ENCODE data around the gene AQP1. TPM values are rescaled to one million over a fixed set of nuclear protein-coding genes. Genes with fewer than 3 reads are reported as not detected.

The AQP1 gene
- total and polyA plus RNA-seq, 2 of the 8 experiments (the other 6 are each of a cell fraction or from before 2014, with no cell fraction given): 0.18 to 0.19 TPM

- H3K36me3 ChIP-seq (ENCODE audit: control insufficient read depth in 2 of 4, insufficient read depth in 4 of 4, low read length in 3 of 4): no peaks in the 10 kb centered on the region
- no peak for TF ChIP-seq TBP (IDR thresholded peaks at IDR 0.05; ENCODE audit: low read depth, low read length)
- TF ChIP-seq ATF2 (IDR thresholded peaks at IDR 0.05; ENCODE audit: low read length): no peak
- TF ChIP-seq PHF8 (conservative IDR thresholded peaks at IDR 0.05; ENCODE audit: low read depth, low read length): no peak
- no peak for TF ChIP-seq BACH1 (IDR thresholded peaks at IDR 0.05; ENCODE audit: low read length)
- no peak for TF ChIP-seq SP2 (IDR thresholded peaks at IDR 0.05; ENCODE audit: low read length)
- TF ChIP-seq, protein P1, sequence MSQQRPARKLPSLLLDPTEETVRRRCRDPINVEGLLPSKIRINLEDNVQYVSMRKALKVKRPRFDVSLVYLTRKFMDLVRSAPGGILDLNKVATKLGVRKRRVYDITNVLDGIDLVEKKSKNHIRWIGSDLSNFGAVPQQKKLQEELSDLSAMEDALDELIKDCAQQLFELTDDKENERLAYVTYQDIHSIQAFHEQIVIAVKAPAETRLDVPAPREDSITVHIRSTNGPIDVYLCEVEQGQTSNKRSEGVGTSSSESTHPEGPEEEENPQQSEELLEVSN (IDR thresholded peaks at IDR 0.05): no peak
- TF ChIP-seq TAF7 (optimal IDR thresholded peaks at IDR 0.05; ENCODE audit: borderline replicate concordance, low read depth, low read length): no peak
- TF ChIP-seq, protein P2, sequence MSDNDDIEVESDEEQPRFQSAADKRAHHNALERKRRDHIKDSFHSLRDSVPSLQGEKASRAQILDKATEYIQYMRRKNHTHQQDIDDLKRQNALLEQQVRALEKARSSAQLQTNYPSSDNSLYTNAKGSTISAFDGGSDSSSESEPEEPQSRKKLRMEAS (IDR thresholded peaks at IDR 0.05): no peak
- no peak for TF ChIP-seq EZH2 (IDR thresholded peaks at IDR 0.05; ENCODE audit: low read depth, low read length, severe bottlenecking)
- TF ChIP-seq CBX5 (IDR thresholded peaks at IDR 0.05; ENCODE audit: low read depth, low read length): no peak
These were observed 523 bp downstream of the AQP1 start for GRCh38 chr7:30912021-30912730.

More at GRCh38 chr7:30912021-30912730, 523 bp downstream of the AQP1 start:
- no peaks in the 10 kb centered on the region for H3K9me3 ChIP-seq (ENCODE audit: insufficient read depth in 2 of 2, low read depth in 1 of 2, low read length in 1 of 2)
- no peak overlapping the region for H4K5ac ChIP-seq (ENCODE audit: insufficient read length, low read depth, low read length)
- no peak overlapping the region for H2BK12ac ChIP-seq (ENCODE audit: low read depth, low read length)
- no peak overlapping the region for H2AFZ ChIP-seq (ENCODE audit: low read length)
- H3K14ac ChIP-seq (ENCODE audit: insufficient read length): no peak overlapping the region
- no peak overlapping the region for H3K9ac ChIP-seq (replicated peaks in 1 of 4; ENCODE audit: extremely low read depth in 1 of 4, low read depth in 3 of 4, low read length in 3 of 4)
- no peak overlapping the region for H2BK120ac ChIP-seq (replicated peaks; ENCODE audit: low read depth, low read length)
- no peak overlapping the region for H3K56ac ChIP-seq (replicated peaks; ENCODE audit: insufficient read length, low read depth, low read length)
- H3K18ac ChIP-seq (ENCODE audit: extremely low read depth, low read length): no peak overlapping the region
- no peak for FAIRE-seq
- CTCF ChIA-PET (ENCODE audit: partially characterized antibody): interaction anchor here (0.8 to 2.8 kb wide), 8 partner anchors 11 to 121 kb away, joined by 3 to 16 read pairs (median 3); no protein-coding TSS in a partner anchor
- no peaks in the 10 kb centered on the region for H3K79me1 ChIP-seq (ENCODE audit: low read depth, low read length)
- H2AK5ac ChIP-seq (ENCODE audit: low read depth, low read length): no peak overlapping the region
- H3K4me2 ChIP-seq (ENCODE audit: insufficient read depth in 1 of 2, low read depth in 2 of 2, low read length in 2 of 2): no peak overlapping the region
- H3K4ac ChIP-seq (replicated peaks; ENCODE audit: insufficient read length, low read depth, low read length): no peak overlapping the region
- H3K23ac ChIP-seq (ENCODE audit: insufficient read length): no peak overlapping the region
- H4K8ac ChIP-seq (ENCODE audit: extremely low read depth, insufficient read depth, low read length): no peak overlapping the region
- H3K27ac ChIP-seq (ENCODE audit: low read depth, low read length): no peak overlapping the region
- no peak overlapping the region for H3K4me3 ChIP-seq (ENCODE audit: extremely low read depth in 1 of 4, insufficient read depth in 2 of 4, low read depth in 3 of 4, low read length in 4 of 4)
- peaks cover 0 to 4% of the 10 kb centered on the region in 2 experiments for H4K20me1 ChIP-seq (replicated peaks in 1 of 2; ENCODE audit: control insufficient read depth in 1 of 2, insufficient read depth in 2 of 2, low read length in 2 of 2)
- no peak for DNase-seq (ENCODE audit: low read depth in 1 of 2, low spot score in 2 of 2)
- peaks cover 0 to 13% (median 4%) of the 10 kb centered on the region in 4 experiments; a peak in 4 of 7 replicates for H3K4me1 ChIP-seq (replicated peaks in 1 of 4; ENCODE audit: control insufficient read depth in 3 of 4, insufficient read depth in 4 of 4, low read length in 3 of 4)
- H4K91ac ChIP-seq (replicated peaks; ENCODE audit: insufficient read length, low read length): no peak overlapping the region
- no peak overlapping the region for H2BK20ac ChIP-seq (ENCODE audit: low read length)
- no peak overlapping the region for H2BK15ac ChIP-seq (ENCODE audit: low read length)
- H3K27me3 ChIP-seq (replicated peaks in 1 of 4; ENCODE audit: control insufficient read depth in 3 of 4, extremely low read depth in 1 of 4, insufficient read depth in 3 of 4, low read length in 3 of 4): peaks cover 0 to 2% (median 0%) of the 10 kb centered on the region in 4 experiments; a peak in 1 of 7 replicates
- H3K23me2 ChIP-seq (ENCODE audit: low read depth, low read length): no peaks in the 10 kb centered on the region; the same call in 1 of the 2 replicates
- POLR2A ChIA-PET (ENCODE audit: partially characterized antibody): no interaction called here
- no peaks in the 10 kb centered on the region for H3K79me2 ChIP-seq (ENCODE audit: control insufficient read depth in 1 of 2, insufficient read depth in 2 of 2, low read length in 2 of 2)
- WGBS, 2 experiments (ENCODE audit: extremely low coverage in 1 of 2, insufficient coverage in 1 of 2, insufficient read length in 1 of 2, insufficient replicate concordance in 2 of 2, low coverage in 1 of 2, low lambda C conversion rate in 2 of 2, missing lambda C conversion rate in 1 of 2): 80% methylated on average over 26 of the region's 26 CpGs; no CpG with 5 or more reads in 1 of the 2 experiments
- H2BK5ac ChIP-seq (ENCODE audit: low read depth, low read length): no peak overlapping the region
